ENCODE results near the gene GAL3ST2.

The GAL3ST2 gene

GRCh38 chr2:241844831-241845578 is 68.4 kb downstream of the GAL3ST2 start:
- no peak for DNase-seq (ENCODE audit: low read depth, low spot score)

DNA sequence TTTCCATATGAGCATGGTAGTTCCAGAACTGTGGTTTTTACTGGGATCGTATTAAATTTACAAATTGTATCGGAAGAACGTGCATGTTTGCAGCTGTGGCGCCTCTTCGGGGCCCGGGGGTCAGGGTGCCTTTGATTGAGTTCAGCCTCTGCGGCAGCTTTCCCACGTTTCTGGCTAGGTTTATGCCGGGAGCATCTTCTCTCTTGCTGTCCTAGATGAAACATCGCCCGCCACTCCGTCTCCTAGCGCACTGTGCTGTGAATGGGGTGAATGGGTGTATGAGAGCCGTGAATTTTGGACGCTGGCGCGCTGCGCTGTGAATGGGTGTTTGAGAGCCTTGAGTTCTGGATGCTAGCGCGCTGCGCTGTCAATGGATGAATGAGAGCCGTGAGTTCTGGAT is 69.8 kb downstream of the GAL3ST2 start:
- DNase-seq (ENCODE audit: low read depth, low spot score): no peak

- DNase-seq (ENCODE audit: low read depth, low spot score): no peak
Observed at GRCh38 chr2:241848761-241849615, 72.4 kb downstream of the GAL3ST2 start.

- no peak for DNase-seq (ENCODE audit: low read depth, low spot score)
Observed at GRCh38 chr2:241849616-241850543, 73.3 kb downstream of the GAL3ST2 start.

GRCh38 chr2:241850544-241851324 is 74.1 kb downstream of the GAL3ST2 start:
- no peak for DNase-seq (ENCODE audit: low read depth, low spot score)

DNA sequence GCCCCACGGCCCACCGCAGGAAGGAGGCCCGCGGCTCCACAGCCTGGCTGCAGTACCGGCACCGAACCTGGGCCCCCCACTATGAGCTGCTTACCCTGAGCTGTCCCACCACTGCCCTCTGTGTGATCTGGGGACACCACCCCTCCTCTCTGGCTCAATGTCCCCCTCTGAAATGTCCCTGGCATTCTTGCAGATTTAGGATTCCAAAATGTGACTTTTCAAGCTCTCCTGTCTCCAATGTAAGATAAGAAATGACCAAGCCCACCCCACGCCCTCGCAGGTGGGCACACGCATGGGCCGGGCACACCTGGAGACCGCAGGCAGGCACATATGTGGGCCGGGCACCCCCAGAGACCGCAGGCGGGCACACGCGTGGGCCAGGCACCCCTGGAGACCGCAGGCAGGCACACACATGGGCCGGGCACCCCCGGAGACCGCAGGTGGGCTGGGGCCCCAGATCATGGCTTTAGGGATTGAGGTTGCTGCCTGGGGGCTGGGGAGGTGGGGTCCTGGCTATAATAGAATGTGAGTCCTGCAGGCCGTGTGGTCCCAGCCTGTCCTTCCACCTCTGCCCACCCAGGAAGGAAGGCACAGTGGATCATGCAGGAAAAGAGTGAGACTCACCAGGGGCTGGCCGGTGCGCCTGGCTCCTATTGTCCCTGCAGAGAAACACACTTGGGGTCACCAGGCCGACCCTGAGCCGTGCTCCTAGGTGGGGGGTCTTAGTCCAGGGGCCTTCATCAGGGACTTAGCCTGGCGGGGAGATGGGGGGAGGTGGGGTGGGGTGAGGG is 74.9 kb downstream of the GAL3ST2 start:
- no peak for DNase-seq (ENCODE audit: low read depth, low spot score)

- DNase-seq (ENCODE audit: low read depth, low spot score): no peak
Observed at GRCh38 chr2:241852116-241852980, 75.7 kb downstream of the GAL3ST2 start.

DNA sequence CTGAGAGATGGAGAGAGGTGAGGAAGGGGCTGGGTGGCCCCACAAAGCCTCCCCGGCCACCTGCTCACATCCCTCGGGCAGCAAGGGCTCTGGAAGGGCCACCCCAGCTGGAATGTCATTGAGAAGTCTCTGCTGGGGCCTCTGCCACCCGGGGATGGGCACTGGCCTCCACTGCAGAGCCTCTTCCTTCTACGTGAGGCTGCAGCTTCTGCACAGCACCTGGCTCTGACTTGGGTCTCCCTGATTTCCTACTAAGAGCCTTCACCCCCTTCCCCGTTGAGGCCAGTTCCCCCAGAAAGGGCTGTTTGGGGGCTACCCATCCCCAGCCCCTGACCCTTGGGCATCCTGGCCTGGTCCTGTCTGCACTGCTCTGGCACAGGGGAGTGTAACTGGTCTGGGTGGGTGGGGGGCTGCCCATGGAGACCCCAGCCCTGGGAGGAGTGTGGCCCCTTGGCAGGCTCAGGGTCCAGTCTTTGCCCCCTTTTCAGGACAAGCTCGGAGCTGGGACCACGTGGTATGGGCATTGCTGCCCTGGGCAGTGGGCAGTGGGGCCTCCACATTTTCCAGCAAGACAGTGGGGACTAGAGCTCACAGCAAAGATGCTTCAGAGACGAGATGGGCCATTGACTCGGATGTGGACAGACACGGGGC is 76.5 kb downstream of the GAL3ST2 start:
- no peak for DNase-seq (ENCODE audit: low read depth, low spot score)
